Right ventricle myocardium inferior (tissue), 1 donor: ENCODE data around the gene HOXB3. TPM values are rescaled to one million over a fixed set of nuclear protein-coding genes. Genes with fewer than 3 reads are reported as not detected.
A peak's percentile ranks its signal among the peaks of the same experiment; 100 is the strongest.

ENCODE experiments used
- ATAC-seq: fragments of 200-7000 bp; cut with Tn5 transposase; one replicate; pipeline ENCODE4 v1.9.1; 2020; ENCODE audit warnings: mild to moderate bottlenecking, moderate library complexity
- DNase-seq: peaks from one replicate; pipeline ENCODE4 v3.0.0; 2021; ENCODE audit errors: missing footprints
- intact Hi-C: fragments of 100-400 bp; cut with DNase I; formaldehyde crosslinking; loops from one replicate; pipeline ENCODE4 v1.11.0; 2022
- total RNA-seq: library from RNA; stranded (reverse); fragmentation: NEBNext Ultra II Directional; extraction: Animal tissue kit (Norgen Biotek cat#: 25700); gene quantifications from one replicate; pipeline ENCODE4 v1.2.1, GENCODE V29; 2021
- donor health status: DM: no; HTN: yes; CAD: no; lungs with severe emphysema.

Gene HOXB3
- total RNA-seq, 1 donor from 2014 or later = 1.2 TPM

- no peak for DNase-seq
- intact Hi-C loops = no loop called here
- ATAC-seq = no peak
These were observed 25.0 kb downstream of the HOXB3 start for GRCh38 chr17:48565022-48565554.

- intact Hi-C loops = no loop called here
These were observed 25.6 kb downstream of the HOXB3 start for GRCh38 chr17:48564188-48565021.

GRCh38 chr17:48563867-48564187, 26.2 kb downstream of the HOXB3 start:
- DNase-seq = no peak
- intact Hi-C loops = no loop called here
- no peak for ATAC-seq

More at GRCh38 chr17:48564188-48565021, 25.6 kb downstream of the HOXB3 start:
- ATAC-seq (no peak), DNase-seq (no peak)

GRCh38 chr17:48563385-48563838, 26.6 kb downstream of the HOXB3 start:
- ATAC-seq (no peak), DNase-seq (no peak)
- intact Hi-C loops = no loop called here

GRCh38 chr17:48562934-48563333, 27.1 kb downstream of the HOXB3 start:
- intact Hi-C loops = no loop called here
- ATAC-seq = no peak
- no peak for DNase-seq

- intact Hi-C loops = no loop called here
- DNase-seq (no peak), ATAC-seq (no peak)
These were observed 27.9 kb downstream of the HOXB3 start for GRCh38 chr17:48561884-48562810.

GRCh38 chr17:48559840-48560817, 29.9 kb downstream of the HOXB3 start:
- ATAC-seq (no peak), DNase-seq (no peak)
- intact Hi-C loops = no loop called here

GRCh38 chr17:48559122-48559839, 30.8 kb downstream of the HOXB3 start:
- no peak for ATAC-seq
- no peak for DNase-seq
- intact Hi-C loops = no loop called here

- DNase-seq (no peak), ATAC-seq (no peak)
- intact Hi-C loops = no loop called here
These were observed 31.3 kb downstream of the HOXB3 start for GRCh38 chr17:48558831-48559121.

- no peak for ATAC-seq
- intact Hi-C loops = no loop called here
- no peak for DNase-seq
These were observed 31.8 kb downstream of the HOXB3 start for GRCh38 chr17:48558057-48558830.

GRCh38 chr17:48556576-48557401, 33.3 kb downstream of the HOXB3 start:
- no peak for ATAC-seq
- DNase-seq = no peak
- intact Hi-C loops = no loop called here

GRCh38 chr17:48556229-48556575, 33.8 kb downstream of the HOXB3 start:
- intact Hi-C loops = no loop called here
- DNase-seq (no peak), ATAC-seq (no peak)

GRCh38 chr17:48555258-48556228, 34.5 kb downstream of the HOXB3 start:
- no peak for DNase-seq
- peak; percentile 36 for ATAC-seq
- intact Hi-C loops = no loop called here

- no peak for DNase-seq
- no peak for ATAC-seq
- intact Hi-C loops = no loop called here
These were observed 35.4 kb downstream of the HOXB3 start for GRCh38 chr17:48554412-48555257.

- intact Hi-C loops = no loop called here
- DNase-seq (no peak), ATAC-seq (no peak)
These were observed 36.2 kb downstream of the HOXB3 start for GRCh38 chr17:48553826-48554225.
